Uterus (tissue), 4 donors: Measurements from ENCODE around the gene HIVEP2. TPM values are rescaled to one million over a fixed set of nuclear protein-coding genes. Genes with fewer than 3 reads are reported as not detected.

Experiments
- DNase-seq, 2 donors: peaks; one replicate each; pipeline ENCODE4 v3.0.0-alpha.2; 2019 to 2020
- H3K27ac ChIP-seq, 2 donors: fragments of 200-600 bp; sonication (generic); 1 replicate in 1 of 2; 2 replicates in 1 of 2; pipeline ENCODE4 v1.5.1; 2016 to 2018
- H3K27me3 ChIP-seq, 2 donors: fragments of 200-600 bp; sonication (generic); one replicate each; pipeline ENCODE4 v1.5.1; 2018 to 2019; ENCODE audit warnings: control low read depth in 1 of 2
- H3K36me3 ChIP-seq, 2 donors: fragments of 200-600 bp; sonication (generic); one replicate each; pipeline ENCODE4 v1.5.1; 2019; ENCODE audit warnings: control low read depth in 1 of 2
- H3K4me1 ChIP-seq, 2 donors: fragments of 200-600 bp; sonication (generic); one replicate each; pipeline ENCODE4 v1.5.1; 2018 to 2019; ENCODE audit warnings: control low read depth in 1 of 2
- H3K4me3 ChIP-seq, 2 donors: fragments of 200-600 bp; sonication (generic); 1 replicate in 1 of 2; 2 replicates in 1 of 2; pipeline ENCODE4 v1.5.1; 2018 to 2019; ENCODE audit warnings: mild to moderate bottlenecking in 1 of 2
- H3K9me3 ChIP-seq, 2 donors: fragments of 200-600 bp; sonication (generic); one replicate each; pipeline ENCODE4 v1.5.1; 2019; ENCODE audit warnings: control low read depth in 1 of 2
- POLR2A ChIP-seq, 2 donors: fragments of 450-650 bp; IDR thresholded peaks; one replicate each; pipeline ENCODE4 v1.6.1; 2016; ENCODE audit warnings: antibody characterized with exemption in 2 of 2, mild to moderate bottlenecking in 1 of 2, moderate library complexity in 1 of 2
- intact Hi-C: fragments of 100-400 bp; cut with DNase I; formaldehyde crosslinking; loops from one replicate; pipeline ENCODE4 v1.15.1; 2023; ENCODE audit warnings: low total_unique reads
- total RNA-seq, 4 donors: library from RNA; depleted of rRNA in 3 of 4; stranded (reverse); fragments of >200 nt in 3 of 4; gene quantifications; one replicate each; pipeline versions ENCODE4 v1.1.0 to v1.2.4, GENCODE V29; 2014 to 2023
- TF ChIP-seq, protein P1 (sequence below), 4 experiments: fragments of 200-600 bp in 2 of 4; fragments of 450-650 bp in 2 of 4; sonication (generic) in 2 of 4; IDR thresholded peaks; one replicate each; pipeline ENCODE4 v1.5.1; 2016 to 2019; ENCODE audit warnings: antibody characterized with exemption in 4 of 4, mild to moderate bottlenecking in 2 of 4, moderate library complexity in 1 of 4
- donor health status: DM: yes; HTN: yes; CAD: no.

The HIVEP2 gene
- total RNA-seq, 4 donors from 2014 or later: 11.0 to 24.7 (median 19.8) TPM

DNA sequence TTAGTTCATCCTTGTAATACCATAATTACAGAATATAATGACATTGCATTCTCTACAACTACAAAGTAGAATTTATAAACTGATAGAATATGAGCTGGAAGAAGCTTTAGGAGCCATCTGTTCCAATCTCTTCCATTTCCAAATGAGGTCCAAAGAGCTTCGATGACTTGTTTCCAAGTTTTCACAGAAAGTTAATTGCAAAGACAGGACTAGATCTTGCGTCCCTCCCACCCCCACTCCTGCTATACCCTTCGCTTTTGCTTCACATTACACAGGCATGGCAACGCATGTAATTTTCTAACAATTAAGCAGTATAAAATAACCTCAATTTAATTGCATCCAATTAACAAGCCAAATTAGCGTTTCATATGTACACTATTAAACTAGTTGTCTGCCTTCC is 7.0 kb downstream of the HIVEP2 start:
- DNase-seq: no peak
- TF ChIP-seq POLR2A (IDR thresholded peaks at IDR 0.05): no peak
- TF ChIP-seq, protein P1, sequence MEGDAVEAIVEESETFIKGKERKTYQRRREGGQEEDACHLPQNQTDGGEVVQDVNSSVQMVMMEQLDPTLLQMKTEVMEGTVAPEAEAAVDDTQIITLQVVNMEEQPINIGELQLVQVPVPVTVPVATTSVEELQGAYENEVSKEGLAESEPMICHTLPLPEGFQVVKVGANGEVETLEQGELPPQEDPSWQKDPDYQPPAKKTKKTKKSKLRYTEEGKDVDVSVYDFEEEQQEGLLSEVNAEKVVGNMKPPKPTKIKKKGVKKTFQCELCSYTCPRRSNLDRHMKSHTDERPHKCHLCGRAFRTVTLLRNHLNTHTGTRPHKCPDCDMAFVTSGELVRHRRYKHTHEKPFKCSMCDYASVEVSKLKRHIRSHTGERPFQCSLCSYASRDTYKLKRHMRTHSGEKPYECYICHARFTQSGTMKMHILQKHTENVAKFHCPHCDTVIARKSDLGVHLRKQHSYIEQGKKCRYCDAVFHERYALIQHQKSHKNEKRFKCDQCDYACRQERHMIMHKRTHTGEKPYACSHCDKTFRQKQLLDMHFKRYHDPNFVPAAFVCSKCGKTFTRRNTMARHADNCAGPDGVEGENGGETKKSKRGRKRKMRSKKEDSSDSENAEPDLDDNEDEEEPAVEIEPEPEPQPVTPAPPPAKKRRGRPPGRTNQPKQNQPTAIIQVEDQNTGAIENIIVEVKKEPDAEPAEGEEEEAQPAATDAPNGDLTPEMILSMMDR (IDR thresholded peaks at IDR 0.05): no peak
- no peaks in the 10 kb centered on the region for H3K9me3 ChIP-seq
- no peak overlapping the region for H3K4me3 ChIP-seq
- intact Hi-C loops: no loop called here
- no peak overlapping the region for H3K27ac ChIP-seq
- H3K4me1 ChIP-seq: no peaks in the 10 kb centered on the region
- H3K36me3 ChIP-seq: no peaks in the 10 kb centered on the region
- H3K27me3 ChIP-seq: no peaks in the 10 kb centered on the region

DNA sequence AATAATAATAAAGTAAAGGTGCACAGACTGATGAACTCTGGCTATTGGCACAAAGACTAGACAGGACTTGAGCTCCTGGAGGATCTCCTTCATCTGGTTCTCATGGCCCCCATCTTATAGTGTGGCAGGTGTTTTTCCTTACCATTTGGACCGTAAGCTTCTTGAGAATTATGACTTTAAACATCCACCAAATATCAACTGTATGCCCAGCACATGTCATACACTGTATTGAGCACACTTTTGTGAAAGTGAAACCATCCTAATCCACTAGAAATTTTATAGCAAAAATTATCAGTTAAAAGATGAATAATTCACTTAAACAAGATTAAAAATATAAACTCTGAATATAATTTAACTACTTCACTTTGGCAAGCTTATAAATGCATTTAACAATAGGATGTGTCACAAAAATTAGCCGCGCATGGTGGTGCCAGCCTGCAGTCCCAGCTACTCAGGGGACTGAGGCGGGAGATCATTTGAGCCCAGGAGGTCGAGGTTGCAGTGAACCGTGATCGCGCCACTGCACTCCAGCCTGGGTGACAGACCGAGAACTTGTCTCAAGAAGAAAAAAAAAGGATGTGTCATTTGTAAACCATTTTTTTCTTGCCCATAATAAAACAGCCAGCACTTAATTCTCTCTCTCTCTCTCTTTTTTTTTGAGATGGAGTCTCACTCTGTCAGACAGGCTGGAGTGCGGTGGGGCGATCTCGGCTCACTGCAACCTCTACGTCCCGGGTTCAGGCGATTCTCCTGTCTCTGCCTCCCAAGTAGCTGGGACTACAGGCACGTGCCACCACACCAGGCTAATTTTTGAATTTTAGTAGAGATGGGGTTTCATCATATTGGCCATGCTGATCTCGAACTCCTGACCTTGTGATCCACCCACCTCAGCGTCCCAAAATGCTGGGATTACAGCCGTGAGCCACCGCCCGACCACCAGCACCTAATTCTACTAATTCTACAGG is 9.1 kb downstream of the HIVEP2 start:
- intact Hi-C loops: no loop called here
- Histone ChIP-seq H3K27me3 (no peaks in the 10 kb centered on the region), H3K36me3 (no peaks in the 10 kb centered on the region), H3K4me3 (no peak overlapping the region), H3K9me3 (no peaks in the 10 kb centered on the region), H3K27ac (no peak overlapping the region), H3K4me1 (no peaks in the 10 kb centered on the region)
- no peak for TF ChIP-seq POLR2A (IDR thresholded peaks at IDR 0.05)
- TF ChIP-seq, protein P1 (IDR thresholded peaks at IDR 0.05): no peak
- no peak for DNase-seq

DNA sequence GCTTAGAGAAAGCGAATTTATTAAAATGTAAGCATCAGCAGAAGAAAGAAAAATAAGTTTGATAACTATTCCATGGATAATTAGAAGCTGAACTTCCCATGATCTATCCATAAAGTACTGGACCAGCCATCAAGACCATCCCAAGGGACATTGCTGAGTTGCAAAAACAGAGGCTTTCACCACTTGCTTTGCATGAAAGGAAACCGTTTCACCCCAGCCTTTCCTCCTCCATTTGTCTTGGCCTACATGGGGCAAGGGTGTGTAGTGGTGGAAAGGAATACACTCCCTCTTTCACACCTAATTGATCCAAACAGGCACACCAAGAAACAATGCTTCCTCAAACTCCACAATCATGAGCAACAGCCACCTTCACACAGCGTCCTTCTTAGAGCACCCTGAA is 10.4 kb downstream of the HIVEP2 start:
- no peaks in the 10 kb centered on the region for H3K36me3 ChIP-seq
- DNase-seq: no peak
- TF ChIP-seq POLR2A (IDR thresholded peaks at IDR 0.05): no peak
- TF ChIP-seq, protein P1 (IDR thresholded peaks at IDR 0.05): no peak
- no peaks in the 10 kb centered on the region for H3K27me3 ChIP-seq
- H3K27ac ChIP-seq: no peak overlapping the region
- H3K4me1 ChIP-seq: no peaks in the 10 kb centered on the region
- intact Hi-C loops: no loop called here
- H3K4me3 ChIP-seq: no peak overlapping the region
- H3K9me3 ChIP-seq: no peaks in the 10 kb centered on the region

DNA sequence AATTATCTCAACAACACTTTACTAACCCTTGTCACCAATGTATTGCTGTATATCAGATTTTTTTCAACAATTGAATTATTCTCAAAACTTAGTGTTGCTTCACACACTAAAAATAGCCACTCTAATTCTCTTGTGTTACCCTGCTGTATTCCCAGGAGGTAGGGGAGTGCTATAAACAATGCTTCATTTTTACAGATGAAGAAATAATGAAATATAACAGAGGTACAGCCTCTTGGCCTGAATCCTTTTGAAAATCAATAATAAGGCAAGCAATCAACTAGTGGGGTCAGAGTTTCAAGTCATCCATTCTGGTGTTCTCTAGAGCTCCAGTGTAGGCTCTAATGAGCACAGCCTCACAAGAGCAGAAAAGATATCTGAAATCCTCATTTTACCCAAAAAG is 10.9 kb downstream of the HIVEP2 start:
- DNase-seq: no peak
- Histone ChIP-seq H3K4me3 (no peak overlapping the region), H3K27me3 (no peaks in the 10 kb centered on the region), H3K4me1 (no peaks in the 10 kb centered on the region), H3K27ac (no peak overlapping the region), H3K36me3 (no peaks in the 10 kb centered on the region), H3K9me3 (no peaks in the 10 kb centered on the region)
- TF ChIP-seq, protein P1 (IDR thresholded peaks at IDR 0.05): no peak
- TF ChIP-seq POLR2A (IDR thresholded peaks at IDR 0.05): no peak
- intact Hi-C loops: no loop called here

DNA sequence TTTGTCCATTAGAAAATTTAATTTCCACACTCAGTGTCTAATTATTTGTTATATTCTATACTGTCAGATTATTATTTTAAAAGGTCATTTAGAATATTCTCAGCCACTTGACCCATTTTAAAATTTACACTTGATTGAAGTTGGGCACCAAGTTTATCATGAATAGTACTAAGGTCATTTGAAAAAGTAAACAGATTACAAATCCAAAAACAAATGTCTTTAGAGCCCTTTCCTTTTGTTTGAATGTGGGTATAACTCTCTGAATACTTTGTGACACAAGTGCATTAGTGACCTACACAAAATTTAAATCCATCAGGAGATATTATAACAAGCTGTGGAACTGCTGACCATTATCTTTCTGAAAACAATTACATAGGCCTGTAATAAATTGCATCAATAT is 11.3 kb downstream of the HIVEP2 start:
- Histone ChIP-seq H3K27ac (no peak overlapping the region), H3K9me3 (no peaks in the 10 kb centered on the region), H3K36me3 (no peaks in the 10 kb centered on the region), H3K4me1 (no peaks in the 10 kb centered on the region), H3K27me3 (no peaks in the 10 kb centered on the region), H3K4me3 (no peak overlapping the region)
- intact Hi-C loops: no loop called here
- TF ChIP-seq, protein P1 (IDR thresholded peaks at IDR 0.05): no peak
- TF ChIP-seq POLR2A (IDR thresholded peaks at IDR 0.05): no peak
- no peak for DNase-seq
